ENCODE measurements around the gene IDE. TPM values are rescaled to one million over a fixed set of nuclear protein-coding genes. Genes with fewer than 3 reads are reported as not detected.
"Not testable (repeated sequence)": the region's sequence is repeated elsewhere in the genome, so short reads cannot be mapped to it uniquely, and the experiment has no call there.

IDE gene
- polyA plus RNA-seq, 4 donors = 9.2 to 21.2 (median 11.4) TPM

- WGBS, 3 donors = 93 to 96% (median 95%) methylated on average over 6 of the region's 6 CpGs
- FAIRE-seq = no peak
These were observed 135.7 kb downstream of the IDE start for GRCh38 chr10:92438220-92438619.

GRCh38 chr10:92436611-92437010 is 137.3 kb downstream of the IDE start:
- WGBS, 3 donors = 86 to 89% (median 88%) methylated on average over 5 of the region's 5 CpGs
- Histone ChIP-seq H3K4me3 (ENCODE audit: low read depth in 1 of 3, low read length in 3 of 3) (no peak overlapping the region), H3K27ac (ENCODE audit: low read depth in 1 of 3, low read length in 2 of 3) (no peak overlapping the region), H3K4me1 (ENCODE audit: control insufficient read depth in 3 of 3, insufficient read depth in 2 of 3, low read depth in 1 of 3, low read length in 2 of 3) (no peaks in the 10 kb centered on the region), H3K9me3 (ENCODE audit: control insufficient read depth in 2 of 2, insufficient read depth in 1 of 2, low read depth in 1 of 2, low read length in 1 of 2) (no peaks in the 10 kb centered on the region), H3K36me3 (ENCODE audit: control insufficient read depth in 3 of 3, insufficient read depth in 2 of 3, low read depth in 1 of 3, low read length in 3 of 3) (no peaks in the 10 kb centered on the region), H3K27me3 (ENCODE audit: control insufficient read depth in 3 of 3, insufficient read depth in 3 of 3, low read length in 3 of 3) (no peaks in the 10 kb centered on the region)
- DNase-seq (no peak), FAIRE-seq (no peak)

More at GRCh38 chr10:92438220-92438619, 135.7 kb downstream of the IDE start:
- Histone ChIP-seq H3K27ac (ENCODE audit: low read depth in 1 of 3, low read length in 2 of 3) (no peak overlapping the region), H3K4me3 (ENCODE audit: low read depth in 1 of 3, low read length in 3 of 3) (no peak overlapping the region), H3K9me3 (ENCODE audit: control insufficient read depth in 2 of 2, insufficient read depth in 1 of 2, low read depth in 1 of 2, low read length in 1 of 2) (no peaks in the 10 kb centered on the region), H3K4me1 (ENCODE audit: control insufficient read depth in 3 of 3, insufficient read depth in 2 of 3, low read depth in 1 of 3, low read length in 2 of 3) (no peaks in the 10 kb centered on the region), H3K27me3 (ENCODE audit: control insufficient read depth in 3 of 3, insufficient read depth in 3 of 3, low read length in 3 of 3) (no peaks in the 10 kb centered on the region), H3K36me3 (ENCODE audit: control insufficient read depth in 3 of 3, insufficient read depth in 2 of 3, low read depth in 1 of 3, low read length in 3 of 3) (no peaks in the 10 kb centered on the region)
- no peak for DNase-seq

GRCh38 chr10:92436065-92436464 is 137.8 kb downstream of the IDE start:
- FAIRE-seq; H3K27me3 ChIP-seq (ENCODE audit: control insufficient read depth in 3 of 3, insufficient read depth in 3 of 3, low read length in 3 of 3): not testable (repeated sequence)
- 87 to 92% (median 91%) methylated on average over 5 of the region's 5 CpGs for WGBS, 3 donors

GRCh38 chr10:92434385-92434784 is 139.5 kb downstream of the IDE start:
- WGBS, 3 donors = 88 to 95% (median 94%) methylated on average over 4 of the region's 4 CpGs
- no peak for FAIRE-seq
- no peak for DNase-seq
- Histone ChIP-seq H3K9me3 (ENCODE audit: control insufficient read depth in 2 of 2, insufficient read depth in 1 of 2, low read depth in 1 of 2, low read length in 1 of 2) (no peaks in the 10 kb centered on the region), H3K36me3 (ENCODE audit: control insufficient read depth in 3 of 3, insufficient read depth in 2 of 3, low read depth in 1 of 3, low read length in 3 of 3) (no peaks in the 10 kb centered on the region), H3K27ac (ENCODE audit: low read depth in 1 of 3, low read length in 2 of 3) (no peak overlapping the region), H3K27me3 (ENCODE audit: control insufficient read depth in 3 of 3, insufficient read depth in 3 of 3, low read length in 3 of 3) (no peaks in the 10 kb centered on the region), H3K4me3 (ENCODE audit: low read depth in 1 of 3, low read length in 3 of 3) (no peak overlapping the region), H3K4me1 (ENCODE audit: control insufficient read depth in 3 of 3, insufficient read depth in 2 of 3, low read depth in 1 of 3, low read length in 2 of 3) (no peaks in the 10 kb centered on the region)

More at GRCh38 chr10:92436065-92436464, 137.8 kb downstream of the IDE start:
- H3K4me3 ChIP-seq (ENCODE audit: low read depth in 1 of 3, low read length in 3 of 3); H3K36me3 ChIP-seq (ENCODE audit: control insufficient read depth in 3 of 3, insufficient read depth in 2 of 3, low read depth in 1 of 3, low read length in 3 of 3); H3K9me3 ChIP-seq (ENCODE audit: control insufficient read depth in 2 of 2, insufficient read depth in 1 of 2, low read depth in 1 of 2, low read length in 1 of 2); H3K4me1 ChIP-seq (ENCODE audit: control insufficient read depth in 3 of 3, insufficient read depth in 2 of 3, low read depth in 1 of 3, low read length in 2 of 3); DNase-seq; H3K27ac ChIP-seq (ENCODE audit: low read depth in 1 of 3, low read length in 2 of 3): not testable (repeated sequence)

GRCh38 chr10:92432596-92432995 is 141.3 kb downstream of the IDE start:
- WGBS, 3 donors = 35 to 39% (median 37%) methylated on average over 4 of the region's 4 CpGs
- no peak overlapping the region for H3K4me3 ChIP-seq (ENCODE audit: low read depth in 1 of 3, low read length in 3 of 3)
- H3K36me3 ChIP-seq (ENCODE audit: control insufficient read depth in 3 of 3, insufficient read depth in 2 of 3, low read depth in 1 of 3, low read length in 3 of 3) = no peaks in the 10 kb centered on the region
- H3K4me1 ChIP-seq (ENCODE audit: control insufficient read depth in 3 of 3, insufficient read depth in 2 of 3, low read depth in 1 of 3, low read length in 2 of 3) = no peaks in the 10 kb centered on the region
- no peak for FAIRE-seq
- H3K9me3 ChIP-seq (ENCODE audit: control insufficient read depth in 2 of 2, insufficient read depth in 1 of 2, low read depth in 1 of 2, low read length in 1 of 2) = no peaks in the 10 kb centered on the region
- no peaks in the 10 kb centered on the region for H3K27me3 ChIP-seq (ENCODE audit: control insufficient read depth in 3 of 3, insufficient read depth in 3 of 3, low read length in 3 of 3)
- no peak for DNase-seq
- H3K27ac ChIP-seq (ENCODE audit: low read depth in 1 of 3, low read length in 2 of 3) = no peak overlapping the region

GRCh38 chr10:92430103-92430502 is 143.8 kb downstream of the IDE start:
- 89 to 99% (median 92%) methylated on average over 6 of the region's 6 CpGs for WGBS, 3 donors
- FAIRE-seq = no peak
- H3K36me3 ChIP-seq (ENCODE audit: control insufficient read depth in 3 of 3, insufficient read depth in 2 of 3, low read depth in 1 of 3, low read length in 3 of 3) = no peaks in the 10 kb centered on the region

GRCh38 chr10:92421550-92421949 is 152.3 kb downstream of the IDE start:
- DNase-seq (no peak), FAIRE-seq (no peak)
- Histone ChIP-seq H3K27ac (ENCODE audit: low read depth in 1 of 3, low read length in 2 of 3) (no peak overlapping the region), H3K27me3 (ENCODE audit: control insufficient read depth in 3 of 3, insufficient read depth in 3 of 3, low read length in 3 of 3) (peaks cover 0 to 29% (median 4%) of the 10 kb centered on the region in 3 donors), H3K4me1 (ENCODE audit: control insufficient read depth in 3 of 3, insufficient read depth in 2 of 3, low read depth in 1 of 3, low read length in 2 of 3) (peaks cover 0 to 4% (median 0%) of the 10 kb centered on the region in 3 donors), H3K9me3 (ENCODE audit: control insufficient read depth in 2 of 2, insufficient read depth in 1 of 2, low read depth in 1 of 2, low read length in 1 of 2) (peaks cover 0 to under 1% of the 10 kb centered on the region in 2 donors), H3K36me3 (ENCODE audit: control insufficient read depth in 3 of 3, insufficient read depth in 2 of 3, low read depth in 1 of 3, low read length in 3 of 3) (no peaks in the 10 kb centered on the region), H3K4me3 (ENCODE audit: low read depth in 1 of 3, low read length in 3 of 3) (no peak overlapping the region)

More at GRCh38 chr10:92430103-92430502, 143.8 kb downstream of the IDE start:
- Histone ChIP-seq H3K27me3 (ENCODE audit: control insufficient read depth in 3 of 3, insufficient read depth in 3 of 3, low read length in 3 of 3) (no peaks in the 10 kb centered on the region), H3K9me3 (ENCODE audit: control insufficient read depth in 2 of 2, insufficient read depth in 1 of 2, low read depth in 1 of 2, low read length in 1 of 2) (no peaks in the 10 kb centered on the region), H3K4me1 (ENCODE audit: control insufficient read depth in 3 of 3, insufficient read depth in 2 of 3, low read depth in 1 of 3, low read length in 2 of 3) (no peaks in the 10 kb centered on the region), H3K27ac (ENCODE audit: low read depth in 1 of 3, low read length in 2 of 3) (no peak overlapping the region), H3K4me3 (ENCODE audit: low read depth in 1 of 3, low read length in 3 of 3) (no peak overlapping the region)
- DNase-seq = no peak

GRCh38 chr10:92420546-92421275 is 153.2 kb downstream of the IDE start:
- WGBS, 3 donors = 13 to 20% (median 18%) methylated on average over 46 of the region's 46 CpGs
- DNase-seq = peak in 1 of 2 donors; percentile 29
- peaks cover 0 to 7% of the 10 kb centered on the region in 2 donors for H3K9me3 ChIP-seq (ENCODE audit: control insufficient read depth in 2 of 2, insufficient read depth in 1 of 2, low read depth in 1 of 2, low read length in 1 of 2)

More at GRCh38 chr10:92420546-92421275, 153.2 kb downstream of the IDE start:
- peak overlapping the region; percentile 3 to 13 (median 10) for H3K4me3 ChIP-seq (ENCODE audit: low read depth in 1 of 3, low read length in 3 of 3)
- peaks cover 0 to 4% (median 0%) of the 10 kb centered on the region in 3 donors for H3K4me1 ChIP-seq (ENCODE audit: control insufficient read depth in 3 of 3, insufficient read depth in 2 of 3, low read depth in 1 of 3, low read length in 2 of 3)
- FAIRE-seq = no peak
- no peaks in the 10 kb centered on the region for H3K36me3 ChIP-seq (ENCODE audit: control insufficient read depth in 3 of 3, insufficient read depth in 2 of 3, low read depth in 1 of 3, low read length in 3 of 3)
- H3K27ac ChIP-seq (ENCODE audit: low read depth in 1 of 3, low read length in 2 of 3) = no peak overlapping the region
- peaks cover 0 to 29% (median 4%) of the 10 kb centered on the region in 3 donors for H3K27me3 ChIP-seq (ENCODE audit: control insufficient read depth in 3 of 3, insufficient read depth in 3 of 3, low read length in 3 of 3)
